Dermis microvascular lymphatic vessel endothelial cell (primary cell): ENCODE data around the gene ITPRID2. TPM values are rescaled to one million over a fixed set of nuclear protein-coding genes. Genes with fewer than 3 reads are reported as not detected.
A peak's percentile ranks its signal among the peaks of the same experiment; 100 is the strongest.
"Not testable (repeated sequence)": the region's sequence is repeated elsewhere in the genome, so short reads cannot be mapped to it uniquely, and the experiment has no call there.

Experiments
- DNase-seq, 2 donors: peaks; one replicate each; pipeline versions ENCODE4 v3.0.0 to v3.0.0-alpha.2; 2010; ENCODE audit warnings: low read depth in 2 of 2
- total RNA-seq: library from RNA; depleted of rRNA; stranded (reverse); fragments of >200 nt; gene quantifications from 2 replicates; pipeline ENCODE4 v1.2.1, GENCODE V29; 2014

The ITPRID2 gene
- total RNA-seq, 1 donor from 2014 or later = 119 TPM

DNA sequence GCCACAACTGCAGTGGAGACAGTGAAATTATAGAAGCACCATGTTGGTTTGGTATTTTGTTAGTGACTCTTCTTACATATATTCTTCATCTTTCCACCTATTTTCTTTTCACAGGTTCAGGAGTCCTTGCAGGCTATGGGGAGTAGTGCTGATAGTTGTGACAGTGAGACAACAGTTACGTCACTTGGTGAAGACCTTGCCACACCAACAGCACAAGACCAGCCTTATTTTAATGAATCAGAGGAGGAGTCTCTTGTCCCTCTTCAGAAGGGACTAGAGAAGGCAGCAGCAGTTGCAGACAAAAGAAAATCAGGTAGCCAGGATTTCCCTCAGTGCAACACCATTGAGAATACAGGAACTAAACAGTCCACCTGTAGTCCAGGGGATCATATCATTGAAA lies 23.6 kb downstream of the ITPRID2 start:
- DNase-seq = no peak

DNA sequence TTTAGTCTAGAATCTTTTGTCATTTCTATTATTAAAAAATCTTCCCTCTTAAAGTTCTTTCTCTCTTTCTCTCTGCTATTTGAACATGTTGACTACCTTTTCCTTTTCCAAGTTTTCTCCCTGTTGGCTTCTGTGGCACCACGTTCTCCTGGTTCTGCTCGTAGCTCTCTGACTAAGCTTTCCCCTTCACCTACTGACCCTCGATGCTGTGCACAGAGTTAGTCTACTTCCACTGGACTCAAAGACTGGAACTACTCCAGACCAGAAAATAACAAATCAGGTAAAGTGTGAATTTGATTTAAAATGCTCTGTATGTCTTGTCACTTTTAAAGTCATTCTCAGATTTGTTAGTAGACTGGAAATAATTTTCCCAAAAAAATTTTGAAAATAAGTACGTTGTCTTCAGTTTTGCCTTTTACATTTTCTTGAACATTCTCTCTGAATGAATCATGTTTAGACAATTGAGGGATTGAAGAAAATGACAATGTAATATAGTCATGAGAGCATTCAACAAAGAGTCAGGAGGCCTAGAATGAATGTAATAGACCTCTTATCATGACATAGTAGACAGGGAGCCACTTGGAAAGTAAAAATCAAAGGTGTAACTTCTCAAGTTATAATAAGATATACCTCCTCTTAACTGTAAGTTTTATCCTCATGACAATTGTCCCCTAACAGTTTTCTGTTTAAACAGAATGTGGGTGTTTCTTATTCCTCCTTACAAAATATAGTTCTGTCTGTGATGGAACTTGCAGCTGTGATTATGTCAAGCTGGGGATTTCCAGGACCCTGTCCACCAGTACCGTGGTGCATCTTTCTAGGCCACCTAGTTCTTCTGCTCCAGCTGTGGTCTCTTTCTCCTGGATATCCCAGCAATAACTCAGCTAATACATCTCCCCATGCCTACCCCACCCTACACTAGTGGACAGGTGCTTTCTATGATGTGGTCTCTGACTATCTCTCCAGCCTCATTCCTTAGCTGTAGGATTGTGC lies 25.5 kb downstream of the ITPRID2 start:
- DNase-seq = peak; percentile 10 to 84

DNA sequence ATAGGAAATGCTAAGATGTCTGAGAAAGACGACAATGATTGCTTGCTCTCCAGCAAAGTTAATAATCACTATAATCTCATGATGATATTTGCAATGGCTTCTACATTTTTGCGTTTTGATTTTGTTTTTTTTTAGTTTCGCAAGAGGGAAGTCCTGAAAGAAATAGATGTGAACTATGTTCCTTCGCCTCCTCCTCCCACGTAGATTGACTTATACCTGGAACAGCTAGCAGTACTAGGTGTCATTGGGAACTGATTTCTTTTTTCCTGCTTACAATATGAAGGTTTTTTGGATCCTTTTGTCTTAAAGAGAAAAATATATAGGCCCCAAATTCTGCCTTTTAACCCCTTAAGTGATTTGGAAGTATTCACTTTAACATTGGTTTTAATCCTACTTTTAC lies 26.7 kb downstream of the ITPRID2 start:
- no peak for DNase-seq

DNA sequence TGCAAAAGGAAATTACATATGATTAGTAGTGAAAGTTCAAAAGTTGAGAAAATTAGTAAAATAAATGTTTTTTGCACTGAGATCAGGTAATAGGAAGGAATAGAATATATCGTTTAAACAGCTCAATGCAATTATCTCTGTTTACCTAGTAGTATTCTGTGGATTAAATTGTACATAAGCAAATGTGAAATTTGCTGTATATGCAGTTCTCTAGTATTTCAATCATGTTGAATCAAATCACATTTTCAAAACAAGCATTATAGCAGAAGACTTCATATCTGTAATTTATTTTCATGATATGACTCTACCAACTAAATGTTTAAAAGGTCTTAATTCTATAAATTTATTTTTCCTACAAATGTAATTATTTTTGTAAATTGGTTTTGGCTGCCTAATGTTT lies 31.6 kb downstream of the ITPRID2 start:
- DNase-seq = no peak

DNA sequence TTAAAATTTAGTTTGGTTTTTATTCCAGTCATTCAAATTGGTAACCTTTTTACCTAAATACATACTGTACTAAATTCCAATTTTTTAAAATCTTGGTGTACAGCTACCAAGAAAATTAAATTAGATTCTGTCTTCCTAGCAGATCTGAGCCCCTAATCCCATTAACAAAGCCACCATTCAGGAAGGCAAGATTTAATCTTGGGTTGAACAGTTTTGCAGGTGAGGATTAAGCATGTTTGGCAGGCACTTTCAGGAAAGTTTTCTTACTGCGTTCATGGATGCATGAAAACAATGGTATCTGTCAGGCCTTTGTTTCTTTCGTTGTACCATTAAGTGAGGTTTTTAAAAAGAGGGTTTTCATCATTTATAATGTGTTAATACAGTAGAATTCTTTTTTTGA lies 32.8 kb downstream of the ITPRID2 start:
- DNase-seq = no peak

DNA sequence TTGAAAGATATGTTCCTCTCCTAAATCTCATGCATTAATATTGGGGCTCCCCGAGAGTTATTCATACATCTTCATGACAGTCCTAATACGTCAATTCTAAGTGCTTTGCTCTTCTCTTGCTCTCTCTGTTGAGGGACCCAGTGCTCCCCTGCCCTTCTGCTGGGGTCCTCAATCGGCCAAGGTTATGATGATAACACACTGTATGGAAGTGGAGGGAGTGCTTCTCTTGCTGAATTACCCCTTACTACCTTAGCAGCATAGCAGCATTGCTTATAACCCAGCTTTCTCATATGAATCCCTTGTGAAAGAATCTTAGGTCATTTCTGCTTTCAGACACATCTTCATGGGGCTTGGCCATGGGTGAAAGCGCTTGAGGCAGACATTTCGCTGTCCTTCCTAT lies 43.2 kb downstream of the ITPRID2 start:
- no peak for DNase-seq

DNA sequence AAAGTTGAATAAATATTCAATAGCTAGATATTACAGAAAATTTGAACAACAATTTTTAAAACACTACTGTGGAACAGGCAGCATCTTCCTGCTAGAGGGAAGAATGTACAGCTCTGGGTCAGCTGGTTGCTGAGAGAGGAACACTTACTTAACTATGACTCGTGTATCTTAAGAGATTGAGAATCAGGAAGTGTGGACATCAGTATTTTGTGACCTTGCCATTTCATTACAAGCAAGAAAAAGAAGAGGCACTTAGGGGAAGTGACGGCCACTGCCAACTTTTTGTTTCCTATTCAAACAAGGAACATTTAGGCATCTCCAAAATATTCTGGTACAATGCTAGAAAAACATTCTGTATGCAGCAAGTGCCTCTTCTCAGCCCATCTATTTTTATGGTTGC lies 45.9 kb downstream of the ITPRID2 start:
- peak in 1 of 2 donors; percentile 12 for DNase-seq

DNA sequence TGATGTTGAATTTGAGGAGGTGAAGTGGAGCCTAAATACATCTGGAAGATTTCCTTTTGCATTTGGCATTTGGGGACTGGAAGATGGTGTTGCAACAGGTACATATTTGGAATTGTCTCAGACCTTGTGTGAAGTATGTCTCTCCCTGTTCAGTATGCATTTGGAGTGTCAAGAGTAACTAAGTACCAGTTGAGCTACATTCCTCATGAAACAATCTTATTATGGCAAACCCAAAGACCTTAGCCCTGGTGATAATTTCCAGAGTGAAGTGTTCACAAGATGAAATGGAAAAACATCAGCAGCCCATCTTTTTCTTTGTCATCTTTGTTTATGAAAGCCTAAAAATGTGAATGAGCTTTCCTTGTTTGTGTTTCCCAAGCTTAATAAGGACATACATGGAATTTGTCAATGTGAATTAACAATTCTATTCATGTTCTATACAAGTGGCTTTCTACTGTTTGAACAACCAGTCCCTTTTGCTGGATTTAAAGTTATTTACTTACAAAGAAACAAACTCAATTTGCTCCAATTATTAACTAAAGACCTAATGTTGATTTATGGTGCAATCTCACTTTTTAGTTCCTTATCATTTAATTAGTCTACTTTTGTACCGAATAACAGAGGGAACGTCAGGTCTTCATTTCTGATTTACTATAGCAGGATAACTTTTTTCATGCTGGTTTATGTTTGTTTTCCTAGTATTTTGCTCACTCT lies 52.0 kb downstream of the ITPRID2 start:
- no peak for DNase-seq

DNA sequence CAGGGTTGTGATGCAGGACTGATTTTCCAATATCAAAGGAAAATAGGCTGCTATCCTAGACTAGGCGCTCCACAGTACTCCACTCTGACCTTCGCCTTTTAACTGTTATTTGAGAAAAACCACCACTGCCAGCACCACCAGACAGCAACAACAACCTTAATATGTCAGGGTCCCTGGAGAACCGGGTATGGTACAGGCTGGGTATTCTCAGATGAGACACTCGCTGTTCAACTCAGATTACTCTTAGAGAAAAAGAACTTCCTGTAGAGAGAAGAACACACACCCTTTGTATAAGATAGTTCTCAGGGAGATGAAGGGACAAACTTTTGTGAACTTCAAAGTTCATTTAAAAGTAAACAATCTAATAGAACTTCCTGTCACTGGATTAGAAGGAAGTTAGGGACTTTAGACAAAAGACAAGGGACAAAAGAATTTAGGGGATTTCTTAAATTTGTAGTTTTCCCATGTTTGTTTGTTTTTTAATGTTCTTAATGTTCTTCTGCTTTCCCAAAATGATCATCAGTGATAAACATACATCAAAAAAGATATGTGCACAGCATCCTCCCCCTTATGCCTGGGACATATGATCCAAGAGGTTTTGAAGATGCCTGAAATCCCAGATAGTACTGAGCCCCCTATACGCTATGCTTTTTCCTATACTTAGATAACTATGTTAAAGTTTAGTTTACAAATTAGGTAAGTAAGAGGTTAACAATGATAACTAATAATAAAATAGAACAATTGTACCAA lies 52.8 kb downstream of the ITPRID2 start:
- DNase-seq = no peak

DNA sequence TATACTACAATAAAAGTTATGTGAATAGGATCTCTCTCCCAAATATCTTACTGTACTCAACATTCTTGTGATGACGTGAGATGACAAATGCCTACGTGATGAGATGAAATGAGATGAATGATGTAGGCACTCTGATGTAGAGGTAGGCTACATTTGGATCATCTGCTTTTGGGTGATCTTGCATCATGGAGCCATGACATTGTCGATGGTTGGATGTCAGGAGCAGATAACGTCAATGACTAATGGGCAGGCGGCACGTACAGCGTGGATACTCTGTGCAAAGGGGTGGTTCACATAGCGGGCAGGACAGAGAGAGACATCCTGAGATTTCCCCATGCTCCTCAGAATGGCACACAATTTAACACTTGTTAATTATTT lies 53.4 kb downstream of the ITPRID2 start:
- no peak for DNase-seq

DNA sequence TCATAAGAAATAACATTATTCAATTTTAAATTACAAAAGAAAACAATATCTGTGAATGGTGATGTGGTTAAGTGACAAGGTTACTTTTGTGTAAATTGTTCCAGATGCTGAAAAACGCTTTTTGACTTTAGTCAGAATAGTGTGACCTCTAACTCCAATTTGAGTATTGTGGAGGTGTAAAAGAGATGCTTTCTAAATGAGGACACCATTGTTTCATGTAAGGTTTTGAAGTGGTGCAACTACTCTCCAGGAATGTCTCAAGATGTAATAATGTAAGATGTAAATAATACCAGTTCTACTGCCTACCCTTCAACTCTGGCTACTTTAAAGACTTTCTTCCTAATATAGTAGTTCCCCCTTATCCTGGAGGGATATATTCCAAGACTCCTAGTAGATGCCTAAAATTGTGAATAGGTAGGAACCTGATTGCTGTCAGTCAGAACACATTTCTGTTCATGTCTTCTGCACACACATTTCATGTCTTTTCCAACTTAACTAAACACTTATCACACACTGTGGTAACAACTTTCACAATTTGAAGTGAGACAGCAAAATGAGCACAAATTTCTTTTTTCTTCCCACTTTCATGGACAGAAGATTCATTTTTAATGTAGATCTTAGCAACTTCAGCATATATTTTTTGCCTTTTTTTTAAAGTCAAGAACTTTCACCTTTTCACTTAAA lies 55.1 kb downstream of the ITPRID2 start:
- DNase-seq = no peak

DNA sequence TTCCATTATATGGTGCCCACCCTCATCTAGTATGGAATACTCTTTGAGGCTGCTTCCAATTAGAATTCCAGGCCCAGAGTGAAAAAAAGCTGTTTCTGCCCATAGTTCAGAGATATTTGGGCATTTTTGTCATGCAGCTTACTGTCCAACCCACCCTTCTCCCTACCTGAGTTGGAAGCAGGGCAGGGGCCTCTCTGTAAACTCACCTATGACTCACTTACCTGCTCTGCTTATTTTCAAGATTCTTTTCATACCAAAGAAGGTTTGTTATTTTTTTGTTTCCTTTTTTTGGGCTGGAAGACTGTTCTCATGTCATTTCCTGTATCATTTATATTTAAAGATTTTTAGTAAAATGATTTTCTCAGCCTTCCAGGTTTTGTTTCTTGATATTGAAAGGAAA lies 55.7 kb downstream of the ITPRID2 start:
- DNase-seq = no peak

DNA sequence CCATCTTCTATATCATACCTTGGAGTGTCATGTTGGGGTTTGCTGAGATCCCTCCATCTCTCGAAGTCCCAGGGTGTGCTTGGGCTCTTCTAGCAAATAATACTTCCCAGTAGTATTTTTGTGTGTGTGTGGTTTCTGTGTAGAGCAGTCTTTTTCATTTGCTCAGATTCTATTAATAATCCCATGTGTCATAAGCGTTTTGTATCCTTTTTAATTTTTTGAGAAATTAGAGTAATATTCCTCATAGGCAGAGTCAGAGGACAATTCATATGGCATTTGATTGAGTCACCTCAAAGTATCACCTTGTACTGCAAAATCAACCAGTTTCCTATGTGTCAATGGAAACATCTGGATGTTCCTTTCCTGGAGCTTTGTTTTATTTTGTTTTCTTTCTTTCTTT lies 56.7 kb downstream of the ITPRID2 start:
- no peak for DNase-seq

DNA sequence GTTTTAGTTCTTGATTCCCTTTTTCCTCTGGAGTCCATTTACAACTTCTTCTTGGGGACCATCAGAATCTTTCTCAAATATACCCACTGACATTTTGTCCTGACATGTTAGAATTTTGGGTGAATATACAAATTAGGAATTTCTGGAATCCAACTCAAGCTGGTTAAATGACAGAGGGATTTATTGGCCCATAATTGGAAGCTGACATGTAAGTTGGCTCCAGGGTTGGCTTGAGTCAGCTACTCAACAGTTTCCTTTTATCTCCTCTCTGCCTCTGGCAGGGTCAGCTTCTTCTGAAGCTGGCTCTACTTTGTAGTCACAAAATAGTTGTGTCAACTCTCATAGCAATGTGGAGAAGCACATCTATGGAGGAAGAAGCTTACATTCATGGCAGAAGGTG lies 57.5 kb downstream of the ITPRID2 start:
- no peak for DNase-seq

DNA sequence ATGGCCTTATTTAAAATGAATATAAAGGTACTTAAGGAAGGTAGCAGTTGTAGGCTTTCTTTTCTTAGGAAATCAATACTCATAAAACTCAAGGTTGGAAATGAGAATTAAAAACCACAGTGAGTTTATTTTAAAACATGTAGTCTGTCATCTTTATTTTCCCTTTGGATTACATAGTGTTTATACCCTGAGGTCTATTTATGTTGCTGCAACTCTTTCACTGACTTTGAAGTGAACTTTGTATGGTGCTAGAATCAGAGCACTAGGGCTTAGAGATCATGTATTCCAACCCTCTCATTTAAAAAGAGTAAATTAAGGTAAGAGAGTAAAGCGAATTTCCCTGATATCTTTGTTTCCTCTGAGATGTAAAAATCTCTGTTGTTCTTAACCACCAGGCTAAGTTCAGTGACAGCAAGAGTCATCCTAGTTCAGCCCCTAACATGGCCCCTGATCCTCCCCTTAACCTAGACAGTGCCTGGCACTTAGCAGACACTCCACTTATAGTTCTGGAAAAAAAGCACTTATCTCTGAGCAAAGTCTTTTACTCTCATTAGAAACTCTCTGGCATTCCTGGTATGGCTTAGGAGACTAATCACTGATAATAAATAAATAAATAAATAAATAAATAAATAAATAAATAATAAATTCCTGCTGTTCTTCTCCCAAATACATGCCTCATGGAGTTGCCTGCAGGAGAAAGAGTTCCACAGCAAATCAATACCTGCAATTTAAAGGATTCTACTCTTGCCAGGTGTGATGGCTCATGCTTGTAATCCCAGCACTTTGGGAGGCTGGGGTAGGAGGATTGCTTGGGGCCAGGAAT lies 61.1 kb downstream of the ITPRID2 start:
- DNase-seq = no peak

DNA sequence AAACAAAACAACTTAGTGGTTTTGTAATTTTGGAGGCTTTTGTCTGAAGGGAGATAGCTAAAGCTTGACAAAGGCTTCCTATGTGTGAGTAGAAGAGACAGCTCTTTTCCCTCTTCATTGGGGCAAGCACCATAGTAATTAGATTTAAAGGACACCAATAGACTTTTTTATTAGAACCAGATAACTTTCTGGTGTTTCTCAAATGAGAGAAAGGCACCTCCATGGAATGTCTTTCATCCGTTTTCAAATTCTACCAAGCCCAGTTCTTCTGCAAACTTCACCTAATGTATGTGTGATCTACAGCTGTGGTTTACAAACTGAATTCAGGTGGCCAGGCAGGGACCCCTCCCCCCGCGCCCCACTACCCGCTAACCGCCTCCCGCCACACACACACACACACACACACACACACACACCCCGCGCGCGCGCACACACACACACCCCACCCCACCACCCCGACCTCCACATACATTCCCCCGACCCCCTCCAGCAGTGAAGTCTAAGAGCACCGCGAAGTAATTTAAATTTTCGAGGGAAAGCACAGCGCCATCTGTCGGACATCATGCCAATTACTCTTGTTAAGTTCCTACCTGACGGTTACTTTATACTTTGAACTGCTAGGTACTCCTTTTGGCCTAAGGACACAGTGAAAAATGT lies 62.5 kb downstream of the ITPRID2 start:
- DNase-seq = peak; percentile 48 to 81

DNA sequence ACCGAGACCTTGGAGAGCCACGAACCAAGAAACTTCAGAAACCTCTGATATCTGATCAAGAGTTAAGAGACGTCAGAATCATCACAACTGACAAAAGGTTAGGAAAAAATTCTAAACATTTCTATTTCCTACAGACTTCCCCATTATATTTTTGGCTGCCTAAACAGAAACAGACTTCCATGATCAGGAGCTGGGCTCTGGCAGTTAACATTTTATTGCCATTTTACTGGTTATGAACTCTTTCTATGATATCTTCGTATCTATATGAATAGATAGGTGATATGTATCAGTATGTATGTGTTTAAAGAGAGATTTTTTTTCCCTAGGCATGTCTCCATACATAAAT lies 63.0 kb downstream of the ITPRID2 start:
- no peak for DNase-seq

DNA sequence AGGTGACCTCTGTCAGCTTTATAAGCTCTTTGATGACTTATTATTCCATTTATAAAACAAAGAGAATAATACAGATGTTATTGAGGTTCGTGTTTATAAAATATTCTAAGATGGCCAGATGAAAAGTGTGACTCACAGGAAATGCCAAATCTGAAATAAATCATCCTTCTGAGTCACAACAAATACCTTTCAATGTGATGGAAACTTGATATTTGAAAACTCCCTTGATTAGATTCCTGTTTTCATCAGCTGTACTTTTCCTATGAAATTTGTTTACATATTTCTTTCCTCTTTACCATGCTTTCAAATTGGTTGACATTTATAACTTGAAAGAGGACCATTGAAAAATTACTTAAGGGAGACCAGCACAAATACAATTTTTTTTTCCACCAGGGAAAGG lies 63.5 kb downstream of the ITPRID2 start:
- DNase-seq = peak; percentile 29 to 87

DNA sequence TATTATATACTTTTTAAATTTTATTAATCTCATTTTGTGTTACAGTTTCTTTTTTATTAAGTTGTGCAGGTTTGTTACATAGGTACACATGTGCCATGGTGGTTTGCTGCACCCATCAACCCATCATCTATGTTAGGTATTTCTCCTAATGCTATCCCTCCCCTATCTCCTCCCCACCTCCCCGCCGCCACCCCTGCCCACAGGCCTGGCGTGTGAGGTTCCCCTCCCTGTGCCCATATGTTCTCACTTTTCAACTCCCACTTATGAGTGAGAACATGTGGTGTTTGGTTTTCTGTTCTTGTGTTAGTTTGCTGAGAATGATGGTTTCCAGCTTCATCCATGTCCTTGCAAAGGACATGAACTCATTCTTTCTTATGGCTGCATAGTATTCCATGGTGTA lies 64.3 kb downstream of the ITPRID2 start:
- not testable (repeated sequence) for DNase-seq

DNA sequence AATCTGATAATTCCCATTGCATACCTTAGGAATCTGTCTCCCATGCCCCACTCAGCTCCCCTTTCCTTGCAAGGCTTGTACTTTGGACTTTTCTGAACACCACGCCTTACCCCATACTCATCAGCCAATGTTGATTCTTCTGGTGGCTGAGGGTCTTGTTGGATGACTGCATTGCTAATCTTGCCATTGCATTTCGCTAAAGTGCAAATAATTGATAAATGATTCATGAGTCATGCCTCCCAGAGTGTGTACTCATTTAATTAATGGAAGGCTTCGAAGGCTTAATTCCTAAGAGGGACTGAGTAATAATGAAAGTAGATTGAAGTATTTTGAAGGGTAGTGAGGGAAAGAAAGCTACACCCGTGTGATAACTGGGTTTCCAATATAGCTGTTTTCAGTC lies 66.1 kb downstream of the ITPRID2 start:
- no peak for DNase-seq
